Sigmoid colon (tissue), 7 donors: Measurements from ENCODE around the gene MAP1B. TPM values are rescaled to one million over a fixed set of nuclear protein-coding genes. Genes with fewer than 3 reads are reported as not detected.

Experiments
- DNase-seq: peaks from one replicate; pipeline ENCODE4 v3.0.0-alpha.2; 2019
- H3K27ac ChIP-seq, 4 donors: fragments of 200-600 bp; sonication (generic); one replicate each; pipeline ENCODE4 v1.5.1; 2016 to 2019; ENCODE audit warnings: mild to moderate bottlenecking in 1 of 4
- H3K27me3 ChIP-seq, 3 donors: fragments of 200-600 bp; sonication (generic); one replicate each; pipeline ENCODE4 v1.5.1; 2019; ENCODE audit warnings: mild to moderate bottlenecking in 1 of 3
- H3K36me3 ChIP-seq, 4 donors: fragments of 200-600 bp; sonication (generic); one replicate each; pipeline ENCODE4 v1.5.1; 2016 to 2019
- H3K4me1 ChIP-seq, 4 donors: fragments of 200-600 bp; sonication (generic); one replicate each; pipeline ENCODE4 v1.5.1; 2017 to 2019
- H3K4me3 ChIP-seq, 4 donors: fragments of 200-600 bp; sonication (generic); one replicate each; pipeline ENCODE4 v1.5.1; 2017 to 2019; ENCODE audit warnings: mild to moderate bottlenecking in 2 of 4, moderate library complexity in 1 of 4
- H3K9me3 ChIP-seq, 4 donors: fragments of 200-600 bp in 3 of 4; sonication (generic) in 3 of 4; one replicate each; pipeline versions ENCODE4 v1.5.1 to v1.6.1; 2013 to 2019
- CTCF ChIP-seq, 4 experiments: fragments of 450-650 bp in 3 of 4; fragments of 200-600 bp in 1 of 4; IDR thresholded peaks; one replicate each; pipeline ENCODE4 v1.5.1; 2016 to 2019; ENCODE audit warnings: antibody characterized with exemption in 4 of 4, mild to moderate bottlenecking in 3 of 4, moderate library complexity in 2 of 4
- EP300 ChIP-seq, 4 donors: sonication (generic); formaldehyde crosslinking; IDR thresholded peaks; one replicate each; pipeline ENCODE4 v1.6.1; 2017; ENCODE audit warnings: antibody characterized with exemption in 4 of 4
- POLR2A ChIP-seq, 2 donors: fragments of 450-650 bp; IDR thresholded peaks; one replicate each; pipeline ENCODE4 v1.6.1; 2016; ENCODE audit warnings: antibody characterized with exemption in 2 of 2, mild to moderate bottlenecking in 2 of 2, moderate library complexity in 2 of 2
- POLR2AphosphoS5 ChIP-seq, 4 donors: sonication (generic); formaldehyde crosslinking; IDR thresholded peaks; one replicate each; pipeline ENCODE4 v1.6.1; 2017; ENCODE audit warnings: antibody characterized with exemption in 4 of 4
- WGBS, 2 donors: extraction: QIAGEN DNeasy Blood & Tissue Kit; methylation state at CpG; one replicate each; pipeline ENCODE4 v1.1.7; 2013; 5-methylcytosine and 5-hydroxymethylcytosine counted together
- intact Hi-C: fragments of 100-400 bp; cut with DNase I; formaldehyde crosslinking; loops from one replicate; pipeline ENCODE4 v1.15.1; 2023
- polyA plus RNA-seq, 3 donors: library from polyadenylated mRNA; stranded (reverse); fragments of 200-250 nt; gene quantifications; one replicate each; pipeline ENCODE4 v1.2.3, GENCODE V29; 2013
- total RNA-seq, 4 donors: library from RNA; depleted of rRNA; stranded (reverse); fragments of >200 nt; gene quantifications; one replicate each; pipeline ENCODE4 v1.1.0, GENCODE V29; 2016
- donor health status: healthy with polysubstance abuse.
- donor health status: Bipolar disorder and iron deficiency.
- donor health status: healthy.

The MAP1B gene
- total and polyA plus RNA-seq, 7 donors, result 0.69 to 659 (median 98.6) TPM

- Histone ChIP-seq H3K4me3 (no peak overlapping the region), H3K4me1 (peaks cover 0 to 8% (median 0%) of the 10 kb centered on the region in 4 donors), H3K27ac (no peak overlapping the region), H3K27me3 (no peaks in the 10 kb centered on the region), H3K36me3 (peaks cover 0 to 39% (median 2%) of the 10 kb centered on the region in 4 donors), H3K9me3 (no peaks in the 10 kb centered on the region)
- WGBS, 2 donors, result 51 to 77% methylated on average over 1 of the region's 1 CpG
- no peak for DNase-seq
- TF ChIP-seq POLR2AphosphoS5 (IDR thresholded peaks at IDR 0.05) (no peak), POLR2A (IDR thresholded peaks at IDR 0.05) (no peak), EP300 (IDR thresholded peaks at IDR 0.05) (no peak), CTCF (IDR thresholded peaks at IDR 0.05) (no peak)
- intact Hi-C loops, result no loop called here
Observed at GRCh38 chr5:72233835-72234234, 126.6 kb downstream of the MAP1B start.

GRCh38 chr5:72234265-72234700, 127.0 kb downstream of the MAP1B start:
- Histone ChIP-seq H3K27me3 (no peaks in the 10 kb centered on the region), H3K4me3 (no peak overlapping the region), H3K4me1 (peaks cover 0 to 8% (median 0%) of the 10 kb centered on the region in 4 donors), H3K9me3 (no peaks in the 10 kb centered on the region), H3K27ac (no peak overlapping the region), H3K36me3 (peaks cover 0 to 39% (median 2%) of the 10 kb centered on the region in 4 donors)
- TF ChIP-seq POLR2A (IDR thresholded peaks at IDR 0.05), result no peak
- TF ChIP-seq POLR2AphosphoS5 (IDR thresholded peaks at IDR 0.05), result no peak
- TF ChIP-seq CTCF (IDR thresholded peaks at IDR 0.05), result no peak
- no peak for TF ChIP-seq EP300 (IDR thresholded peaks at IDR 0.05)
- no peak for DNase-seq
- intact Hi-C loops, result no loop called here

- peaks cover 0 to 39% (median 2%) of the 10 kb centered on the region in 4 donors for H3K36me3 ChIP-seq
- DNase-seq, result no peak
- H3K27me3 ChIP-seq, result no peaks in the 10 kb centered on the region
- peaks cover 0 to 8% (median 0%) of the 10 kb centered on the region in 4 donors for H3K4me1 ChIP-seq
- no peaks in the 10 kb centered on the region for H3K9me3 ChIP-seq
- WGBS, 2 donors, result 95 to 97% methylated on average over 1 of the region's 1 CpG
- intact Hi-C loops, result no loop called here
- no peak overlapping the region for H3K4me3 ChIP-seq
- H3K27ac ChIP-seq, result no peak overlapping the region
- no peak for TF ChIP-seq CTCF (IDR thresholded peaks at IDR 0.05)
- no peak for TF ChIP-seq POLR2AphosphoS5 (IDR thresholded peaks at IDR 0.05)
- TF ChIP-seq POLR2A (IDR thresholded peaks at IDR 0.05), result no peak
- no peak for TF ChIP-seq EP300 (IDR thresholded peaks at IDR 0.05)
Observed at GRCh38 chr5:72234868-72235267, 127.6 kb downstream of the MAP1B start.

- 92 to 99% methylated on average over 1 of the region's 1 CpG for WGBS, 2 donors
- TF ChIP-seq POLR2AphosphoS5 (IDR thresholded peaks at IDR 0.05) (no peak), CTCF (IDR thresholded peaks at IDR 0.05) (no peak), EP300 (IDR thresholded peaks at IDR 0.05) (no peak), POLR2A (IDR thresholded peaks at IDR 0.05) (no peak)
- no peaks in the 10 kb centered on the region for H3K27me3 ChIP-seq
- H3K4me3 ChIP-seq, result no peak overlapping the region
- intact Hi-C loops, result no loop called here
- peaks cover 0 to 39% (median 2%) of the 10 kb centered on the region in 4 donors for H3K36me3 ChIP-seq
- no peak overlapping the region for H3K27ac ChIP-seq
- no peaks in the 10 kb centered on the region for H3K9me3 ChIP-seq
- H3K4me1 ChIP-seq, result peaks cover 0 to 8% (median 0%) of the 10 kb centered on the region in 4 donors
- no peak for DNase-seq
Observed at GRCh38 chr5:72235725-72236124, 128.4 kb downstream of the MAP1B start.

GRCh38 chr5:72237415-72237814, 130.1 kb downstream of the MAP1B start:
- Histone ChIP-seq H3K27me3 (no peaks in the 10 kb centered on the region), H3K36me3 (peaks cover 0 to 27% (median 2%) of the 10 kb centered on the region in 4 donors), H3K27ac (no peak overlapping the region), H3K4me3 (no peak overlapping the region), H3K4me1 (peaks cover 0 to 18% (median 0%) of the 10 kb centered on the region in 4 donors), H3K9me3 (no peaks in the 10 kb centered on the region)
- TF ChIP-seq POLR2AphosphoS5 (IDR thresholded peaks at IDR 0.05) (no peak), EP300 (IDR thresholded peaks at IDR 0.05) (no peak), CTCF (IDR thresholded peaks at IDR 0.05) (no peak), POLR2A (IDR thresholded peaks at IDR 0.05) (no peak)
- DNase-seq, result no peak
- intact Hi-C loops, result no loop called here
- WGBS, 2 donors, result 92 to 94% methylated on average over 2 of the region's 2 CpGs
